Hepatocyte (in vitro differentiated cells): ENCODE data around the gene CAPZB. TPM values are rescaled to one million over a fixed set of nuclear protein-coding genes. Genes with fewer than 3 reads are reported as not detected.

ENCODE experiments used
- DNase-seq: peaks from one replicate; pipeline ENCODE4 v3.0.0-alpha.2; 2016; ENCODE audit warnings: low spot score
- H2AFZ ChIP-seq: fragments of 200-600 bp; sonication (generic); 2 replicates; pipeline ENCODE4 v1.6.0; 2016; ENCODE audit warnings: antibody characterized with exemption, mild to moderate bottlenecking
- H3K27ac ChIP-seq: fragments of 200-600 bp; sonication (generic); 2 replicates; pipeline ENCODE4 v1.5.1; 2016; ENCODE audit warnings: mild to moderate bottlenecking
- H3K27me3 ChIP-seq: fragments of 200-600 bp; sonication (generic); 2 replicates; pipeline ENCODE4 v1.6.1; 2016
- H3K36me3 ChIP-seq: fragments of 200-600 bp; sonication (generic); replicated peaks from 2 replicates; pipeline ENCODE4 v1.5.1; 2016; ENCODE audit warnings: low read depth; ENCODE audit not compliant: insufficient read depth
- H3K4me1 ChIP-seq: fragments of 200-600 bp; sonication (generic); 2 replicates; pipeline ENCODE4 v1.5.1; 2016; ENCODE audit warnings: mild to moderate bottlenecking, moderate library complexity; ENCODE audit not compliant: insufficient read depth
- H3K4me2 ChIP-seq: fragments of 200-600 bp; sonication (generic); 2 replicates; pipeline ENCODE4 v1.6.0; 2016
- H3K4me3 ChIP-seq: fragments of 200-600 bp; sonication (generic); 2 replicates; pipeline ENCODE4 v1.5.1; 2016; ENCODE audit warnings: mild to moderate bottlenecking
- H3K79me2 ChIP-seq: fragments of 200-600 bp; sonication (generic); 2 replicates; pipeline ENCODE4 v1.6.0; 2017; ENCODE audit warnings: mild to moderate bottlenecking
- H3K9me2 ChIP-seq: fragments of 200-600 bp; sonication (generic); replicated peaks from 2 replicates; pipeline ENCODE4 v1.6.0; 2017; ENCODE audit warnings: mild to moderate bottlenecking; ENCODE audit not compliant: insufficient read depth
- H3K9me3 ChIP-seq: fragments of 200-600 bp; sonication (generic); 2 replicates; pipeline ENCODE4 v1.5.1; 2016; ENCODE audit warnings: low read depth, mild to moderate bottlenecking
- H4K20me1 ChIP-seq: fragments of 200-600 bp; sonication (generic); 2 replicates; pipeline ENCODE4 v1.6.0; 2016; ENCODE audit warnings: mild to moderate bottlenecking; ENCODE audit not compliant: insufficient read depth, poor library complexity, severe bottlenecking
- CTCF ChIP-seq: fragments of 200-600 bp; sonication (generic); IDR thresholded peaks from 2 replicates; pipeline ENCODE4 v1.5.1; 2016; ENCODE audit warnings: antibody characterized with exemption, mild to moderate bottlenecking; ENCODE audit not compliant: poor library complexity
- EZH2 ChIP-seq: fragments of 200-600 bp; sonication (generic); IDR thresholded peaks from 2 replicates; pipeline ENCODE4 v1.6.1; 2016; ENCODE audit warnings: antibody characterized with exemption, mild to moderate bottlenecking, borderline replicate concordance
- EZH2phosphoT487 ChIP-seq: fragments of 200-600 bp; sonication (generic); IDR thresholded peaks from one replicate; pipeline ENCODE4 v1.6.1; 2018; ENCODE audit warnings: antibody characterized with exemption, mild to moderate bottlenecking, low read depth, moderate library complexity; ENCODE audit not compliant: unreplicated experiment, severe bottlenecking
- WGBS: methylation state at CpG from one replicate; pipeline ENCODE4 v1.1.6; 2016; ENCODE audit warnings: low lambda C conversion rate; ENCODE audit errors: missing lambda C conversion rate; 5-methylcytosine and 5-hydroxymethylcytosine counted together
- polyA plus RNA-seq: library from polyadenylated mRNA; unstranded; fragments of >200 nt; fragmentation: Nextera tagmentation; extraction: Ambion mirVana; gene quantifications from 2 replicates; pipeline ENCODE4 v1.2.1, GENCODE V29; 2016
- total RNA-seq: library from RNA; depleted of rRNA; stranded (reverse); fragments of >200 nt; gene quantifications from 2 replicates; pipeline ENCODE4 v1.2.3, GENCODE V29; 2014

CAPZB gene
- total and polyA plus RNA-seq, 2 experiments from 2014 or later: 139 to 261 TPM

DNA sequence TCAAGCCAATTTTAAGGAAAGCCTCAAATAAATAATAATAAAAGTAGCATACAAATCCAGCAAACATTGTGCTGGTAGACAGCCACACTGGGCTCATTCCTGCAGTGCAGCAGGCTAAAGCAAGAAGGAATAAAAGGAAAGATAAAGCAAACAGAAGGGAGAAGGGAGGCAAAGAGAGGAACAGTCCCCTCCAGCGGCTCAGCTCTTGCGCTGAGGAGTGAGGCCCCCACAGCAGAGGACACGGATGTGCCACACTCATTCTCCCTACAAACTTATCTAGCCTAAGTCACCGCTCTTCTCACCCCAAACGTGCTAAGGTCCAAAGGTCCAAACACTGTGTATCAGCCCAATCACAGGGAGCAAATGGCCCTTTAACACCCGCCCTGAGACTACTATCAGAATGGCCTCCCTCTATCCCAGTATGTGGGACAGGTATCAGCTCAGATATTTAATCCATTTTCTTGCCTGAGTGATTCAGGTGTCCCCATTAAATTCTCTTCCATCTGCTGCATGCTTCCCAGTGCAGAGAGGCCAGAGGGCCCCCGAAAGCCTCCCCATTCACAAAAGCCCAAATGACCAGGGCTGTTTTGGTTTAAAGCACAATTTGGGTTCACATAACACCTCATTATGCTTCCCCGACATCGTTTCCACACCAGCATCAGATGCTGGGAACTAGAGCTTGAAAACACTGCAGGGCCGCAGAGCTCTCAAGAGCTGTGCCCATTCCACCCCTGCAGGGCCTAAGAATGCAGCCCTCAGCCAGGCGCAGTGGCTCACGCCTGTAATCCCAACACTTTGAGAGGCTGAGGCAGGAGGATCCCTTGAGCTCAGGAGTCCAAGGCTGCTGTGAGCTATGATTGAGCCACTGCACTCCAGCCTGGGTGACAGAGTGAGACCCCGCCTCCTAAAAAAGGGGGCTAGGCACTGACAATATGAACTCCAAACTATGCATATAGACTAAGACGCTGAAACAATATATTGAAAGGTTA lies 17.8 kb downstream of the CAPZB start:
- Histone ChIP-seq H3K27ac (peak overlapping the region; percentile 88), H4K20me1 (peaks cover 92% of the 10 kb centered on the region), H2AFZ (no peak overlapping the region), H3K4me3 (no peak overlapping the region), H3K27me3 (no peaks in the 10 kb centered on the region), H3K36me3 (no peaks in the 10 kb centered on the region), H3K9me2 (no peaks in the 10 kb centered on the region), H3K9me3 (no peaks in the 10 kb centered on the region), H3K4me1 (peaks cover 51% of the 10 kb centered on the region), H3K79me2 (peaks cover 96% of the 10 kb centered on the region), H3K4me2 (peak overlapping the region; percentile 65)
- DNase-seq: peak; percentile 50
- no peak for TF ChIP-seq EZH2phosphoT487
- no peak for TF ChIP-seq CTCF
- TF ChIP-seq EZH2: no peak
- 77% methylated on average over 14 of the region's 14 CpGs for WGBS

GRCh38 chr1:19466112-19466561 lies 19.2 kb downstream of the CAPZB start:
- peaks cover 51% of the 10 kb centered on the region for H3K4me1 ChIP-seq
- H3K4me2 ChIP-seq: no peak overlapping the region
- no peaks in the 10 kb centered on the region for H3K9me3 ChIP-seq
- H2AFZ ChIP-seq: no peak overlapping the region
- no peak for DNase-seq
- H3K4me3 ChIP-seq: no peak overlapping the region
- H3K27ac ChIP-seq: peak overlapping the region; percentile 88
- H3K27me3 ChIP-seq: no peaks in the 10 kb centered on the region
- TF ChIP-seq EZH2phosphoT487: no peak
- no peak for TF ChIP-seq CTCF
- no peak for TF ChIP-seq EZH2
- peaks cover 91% of the 10 kb centered on the region for H4K20me1 ChIP-seq
- 71% methylated on average over 9 of the region's 9 CpGs for WGBS
- H3K79me2 ChIP-seq: peaks cover 95% of the 10 kb centered on the region
- H3K9me2 ChIP-seq: no peaks in the 10 kb centered on the region
- H3K36me3 ChIP-seq: no peaks in the 10 kb centered on the region

GRCh38 chr1:19465650-19466049 lies 19.7 kb downstream of the CAPZB start:
- H4K20me1 ChIP-seq: peaks cover 91% of the 10 kb centered on the region

GRCh38 chr1:19465123-19465522 lies 20.2 kb downstream of the CAPZB start:
- no peak overlapping the region for H2AFZ ChIP-seq
- H3K79me2 ChIP-seq: peaks cover 95% of the 10 kb centered on the region
- no peaks in the 10 kb centered on the region for H3K27me3 ChIP-seq
- no peak for DNase-seq
- TF ChIP-seq CTCF (no peak), EZH2 (no peak), EZH2phosphoT487 (no peak)
- WGBS: 84% methylated on average over 2 of the region's 2 CpGs
- H3K4me3 ChIP-seq: no peak overlapping the region
- H3K4me2 ChIP-seq: no peak overlapping the region
- peak overlapping the region; percentile 88 for H3K27ac ChIP-seq
- no peaks in the 10 kb centered on the region for H3K9me3 ChIP-seq
- H3K9me2 ChIP-seq: no peaks in the 10 kb centered on the region
- peaks cover 51% of the 10 kb centered on the region for H3K4me1 ChIP-seq
- peaks cover 89% of the 10 kb centered on the region for H4K20me1 ChIP-seq
- no peaks in the 10 kb centered on the region for H3K36me3 ChIP-seq

More at GRCh38 chr1:19465650-19466049, 19.7 kb downstream of the CAPZB start:
- Histone ChIP-seq H3K79me2 (peaks cover 95% of the 10 kb centered on the region), H3K4me1 (peaks cover 51% of the 10 kb centered on the region), H3K4me2 (no peak overlapping the region), H3K27me3 (no peaks in the 10 kb centered on the region), H3K9me2 (no peaks in the 10 kb centered on the region), H3K4me3 (no peak overlapping the region), H3K27ac (peak overlapping the region; percentile 88), H3K36me3 (no peaks in the 10 kb centered on the region), H2AFZ (no peak overlapping the region), H3K9me3 (no peaks in the 10 kb centered on the region)
- TF ChIP-seq EZH2phosphoT487 (no peak), EZH2 (no peak)
- no peak for DNase-seq
- 83% methylated on average over 4 of the region's 4 CpGs for WGBS
